Measurements from ENCODE around the gene CD3G.

CD3G gene

DNA sequence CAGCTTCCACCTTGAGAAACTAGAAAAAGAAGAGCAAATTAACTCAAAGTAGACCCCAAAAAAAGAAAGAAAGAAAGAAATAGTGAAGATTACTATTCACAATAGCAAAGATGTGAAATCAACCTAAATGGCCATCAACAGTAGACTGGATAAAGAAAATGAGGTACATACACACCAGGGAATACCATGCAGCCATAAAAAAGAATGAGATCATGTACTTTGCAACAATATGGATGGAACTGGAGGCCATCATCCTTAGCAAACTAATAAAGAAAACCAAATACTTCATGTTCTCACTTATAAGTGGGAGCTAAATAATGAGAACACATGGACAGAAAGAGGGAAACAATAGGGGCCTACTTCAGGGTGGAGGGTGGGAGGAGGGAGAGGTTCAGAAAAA is 15.4 kb upstream of the CD3G start:
- DNase-seq, result no peak

DNA sequence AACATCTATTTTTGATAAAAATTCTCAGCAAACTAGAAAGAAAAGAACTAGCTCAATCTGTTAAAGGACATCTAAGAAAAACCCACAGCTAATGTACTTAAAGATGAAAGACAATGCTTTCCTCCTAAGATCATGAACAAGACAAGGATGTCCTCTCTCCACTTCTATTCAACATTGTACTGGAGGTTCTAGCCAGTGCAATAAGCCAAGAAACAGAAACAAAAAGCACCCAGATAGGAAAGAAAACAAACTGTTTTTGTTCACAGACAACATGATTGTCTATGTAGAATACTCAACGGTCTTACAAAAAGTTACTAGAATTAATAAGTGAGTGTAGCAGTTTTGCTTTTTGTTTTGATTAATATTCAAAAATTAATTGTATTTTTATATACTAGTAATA is 9.4 kb upstream of the CD3G start:
- DNase-seq, result no peak

DNA sequence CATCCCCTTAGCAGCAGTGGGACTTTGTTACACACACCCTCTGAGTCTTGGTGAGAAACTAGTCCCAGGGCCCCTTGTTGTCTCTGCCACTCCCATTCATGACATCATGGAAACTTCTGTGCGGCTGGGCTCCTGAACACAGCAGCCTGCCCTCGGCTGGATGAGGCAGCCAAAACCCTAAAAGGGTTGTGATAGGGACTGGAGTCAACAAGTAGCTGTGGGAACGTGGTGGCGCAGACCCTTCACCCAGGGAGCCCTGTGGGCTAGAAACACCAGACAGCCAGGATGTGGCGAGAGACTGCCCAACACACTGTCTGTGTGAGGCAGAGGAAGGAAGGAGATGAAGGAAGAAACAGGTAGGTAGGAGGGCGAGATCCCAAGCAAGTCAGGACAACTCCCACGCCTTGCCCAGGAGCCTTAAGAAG is 5.5 kb upstream of the CD3G start:
- no peak for DNase-seq

DNA sequence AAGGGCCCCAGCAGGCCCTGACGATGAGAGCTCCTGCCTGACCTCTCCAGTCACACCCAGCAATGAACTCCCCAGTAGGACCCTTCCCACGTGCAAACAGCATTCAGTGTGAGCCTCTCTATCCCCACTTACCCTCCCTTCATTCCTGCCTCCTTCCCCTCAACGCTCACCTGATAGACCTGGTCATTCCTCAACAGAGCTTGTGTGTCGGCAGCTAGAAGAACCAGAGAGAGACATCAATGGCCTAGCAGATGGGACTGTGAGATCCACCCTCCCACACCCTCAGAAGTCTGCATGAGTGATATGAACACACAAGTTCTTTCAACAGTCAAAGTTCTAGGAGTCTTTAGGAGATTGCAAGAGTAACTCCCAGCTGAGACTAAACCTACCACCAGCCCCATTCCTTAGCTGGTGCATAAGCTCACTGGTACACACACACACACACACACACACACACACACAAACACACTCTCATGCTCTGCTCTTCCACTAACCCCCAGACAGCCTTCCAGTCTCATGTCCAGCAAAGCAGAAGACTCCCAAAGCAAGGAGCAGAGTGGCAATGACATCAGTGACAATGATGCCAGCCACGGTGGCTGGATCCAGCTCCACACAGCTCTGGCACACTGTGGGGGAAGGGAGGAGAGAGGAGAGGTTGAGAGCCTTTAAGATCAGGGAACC is 4.7 kb upstream of the CD3G start:
- no peak for DNase-seq

DNA sequence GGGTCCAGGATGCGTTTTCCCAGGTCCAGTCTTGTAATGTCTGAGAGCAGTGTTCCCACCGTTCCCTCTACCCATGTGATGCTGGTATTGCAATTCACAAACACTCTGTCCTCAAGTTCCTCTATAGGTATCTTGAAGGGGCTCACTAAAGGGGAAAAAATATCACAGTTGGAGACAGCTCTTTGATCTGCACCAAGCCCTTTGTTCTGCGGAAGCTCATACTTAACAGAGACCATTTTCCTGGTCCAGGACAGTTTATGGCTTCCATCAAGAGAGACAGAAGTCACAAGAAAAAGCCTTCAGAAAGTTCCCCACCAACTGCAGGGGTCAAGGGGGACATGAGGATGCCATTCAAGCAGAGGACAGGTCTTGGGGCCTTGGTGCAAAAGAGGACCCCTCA is 3.7 kb upstream of the CD3G start:
- no peak for DNase-seq

DNA sequence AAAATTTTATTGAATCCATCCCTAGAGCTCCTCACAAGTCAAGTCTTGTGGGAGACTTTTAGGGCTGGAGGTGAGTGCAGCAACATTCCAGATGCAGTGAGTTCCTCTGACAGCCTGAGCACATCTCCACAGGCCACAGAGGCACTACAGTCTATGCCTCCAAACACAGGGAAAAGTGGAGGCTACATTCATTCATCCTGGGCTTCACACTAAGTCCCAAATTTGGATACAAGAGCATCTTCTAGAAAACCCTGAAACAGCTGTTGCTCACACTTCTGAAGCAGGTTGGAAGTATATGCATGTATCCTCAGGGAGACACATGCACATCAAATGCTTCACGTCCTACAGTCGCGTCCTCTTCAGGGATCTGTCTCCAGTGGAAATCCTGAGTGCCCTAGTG is 2.9 kb upstream of the CD3G start:
- DNase-seq, result no peak

DNA sequence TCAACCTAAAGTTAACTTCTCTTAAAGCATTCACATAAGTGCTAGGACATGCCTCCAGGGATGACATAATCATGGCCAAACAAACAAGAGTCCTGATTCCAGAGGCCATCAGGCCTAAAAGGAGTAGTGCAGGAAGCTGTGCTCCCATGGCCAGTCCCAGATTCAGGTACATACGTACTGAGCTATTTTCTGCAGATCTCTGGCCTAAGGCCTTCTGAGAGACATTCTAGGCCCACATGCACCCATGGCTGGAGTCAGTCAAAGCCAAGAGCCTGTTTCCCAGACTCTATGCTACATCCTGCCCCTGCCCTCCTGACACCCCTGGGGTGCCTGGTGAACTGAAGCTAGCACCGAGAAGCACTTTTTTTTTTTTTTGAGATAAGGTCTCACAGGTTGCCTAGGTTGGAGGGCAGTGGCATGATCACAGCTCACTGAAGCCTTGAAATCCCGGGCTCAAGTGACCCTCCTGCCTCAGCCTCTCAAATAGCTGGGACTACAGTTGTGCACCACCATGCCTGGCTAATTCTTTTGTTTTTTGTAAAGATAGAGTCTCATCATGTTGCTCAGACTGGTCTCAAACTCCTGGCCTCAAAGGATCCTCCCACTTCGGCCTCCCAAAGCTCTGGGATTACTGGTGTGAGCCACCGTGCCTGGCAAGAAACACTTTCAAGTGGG is 2.2 kb upstream of the CD3G start:
- no peak for DNase-seq

DNA sequence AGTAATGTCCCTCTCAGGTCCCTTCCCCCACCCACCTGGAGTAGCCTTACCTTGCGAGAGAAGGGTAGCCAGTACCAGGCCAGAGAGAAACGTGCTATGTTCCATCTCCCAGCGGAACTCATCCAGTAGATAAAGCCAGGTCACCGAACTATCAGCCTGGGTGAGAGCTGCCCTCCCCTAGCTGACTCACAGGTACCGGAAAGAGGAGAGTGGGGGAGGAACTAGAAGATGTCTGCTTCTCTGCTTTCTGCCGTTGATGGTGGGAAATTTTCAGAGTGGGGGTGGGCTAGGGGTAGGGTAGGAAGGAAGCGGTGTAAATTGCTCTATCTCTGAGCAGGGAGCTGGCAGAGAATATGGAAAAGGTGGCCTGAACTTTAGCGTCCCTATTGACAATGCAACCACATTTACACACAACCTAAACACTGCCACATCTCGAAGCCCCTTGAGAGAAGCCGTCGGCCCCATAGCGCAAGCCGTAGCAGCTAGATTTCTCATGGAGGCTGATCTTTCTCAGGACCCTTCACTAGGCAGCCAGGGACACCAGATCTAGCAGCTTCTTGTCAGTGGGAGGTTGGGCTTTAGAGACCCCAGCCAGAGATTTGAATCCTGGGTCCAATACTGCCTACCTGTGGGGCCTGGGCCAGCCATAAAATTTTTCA is 1.5 kb upstream of the CD3G start, which contains the start of gene CD3D:
Gene CD3D, minus strand, starts transcription at position 203 of the 659 bp plus-strand sequence. Its CDS starts 98 bp downstream, at position 105.
- no peak for DNase-seq

DNA sequence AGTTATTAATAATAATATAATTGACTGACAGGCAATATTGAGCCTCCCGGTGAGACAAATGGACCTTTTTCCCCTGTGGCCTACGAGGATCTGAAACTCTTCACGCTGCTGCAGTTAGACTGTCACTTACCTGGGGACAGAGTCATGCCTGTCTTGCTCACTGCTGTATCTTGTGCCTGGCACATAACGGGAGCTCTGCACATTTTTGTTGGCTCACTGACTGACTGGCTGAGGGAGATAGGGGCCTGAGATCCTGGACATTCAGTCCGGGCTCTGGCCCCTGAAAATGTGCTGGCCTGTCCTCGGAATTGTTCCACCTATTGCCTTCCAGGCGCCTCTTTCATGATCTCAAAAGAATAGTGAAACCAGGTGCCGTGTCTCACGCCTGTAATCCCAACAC is 896 bp upstream of the CD3G start:
- DNase-seq, result no peak

DNA sequence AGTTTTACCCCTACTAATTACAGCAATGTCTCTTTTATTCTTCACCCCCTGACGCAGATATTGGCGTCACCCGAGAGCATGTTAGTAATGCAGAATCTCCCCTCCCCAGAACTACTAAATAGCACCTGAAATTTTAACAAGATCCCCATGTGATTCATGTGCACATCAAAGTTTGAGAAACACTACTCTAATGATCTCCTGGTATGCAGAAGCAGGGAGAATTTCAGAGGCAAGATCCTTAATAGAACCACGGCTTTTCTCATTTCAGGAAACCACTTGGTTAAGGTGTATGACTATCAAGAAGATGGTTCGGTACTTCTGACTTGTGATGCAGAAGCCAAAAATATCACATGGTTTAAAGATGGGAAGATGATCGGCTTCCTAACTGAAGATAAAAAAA is 5.3 kb downstream of the CD3G start:
- no peak for DNase-seq

DNA sequence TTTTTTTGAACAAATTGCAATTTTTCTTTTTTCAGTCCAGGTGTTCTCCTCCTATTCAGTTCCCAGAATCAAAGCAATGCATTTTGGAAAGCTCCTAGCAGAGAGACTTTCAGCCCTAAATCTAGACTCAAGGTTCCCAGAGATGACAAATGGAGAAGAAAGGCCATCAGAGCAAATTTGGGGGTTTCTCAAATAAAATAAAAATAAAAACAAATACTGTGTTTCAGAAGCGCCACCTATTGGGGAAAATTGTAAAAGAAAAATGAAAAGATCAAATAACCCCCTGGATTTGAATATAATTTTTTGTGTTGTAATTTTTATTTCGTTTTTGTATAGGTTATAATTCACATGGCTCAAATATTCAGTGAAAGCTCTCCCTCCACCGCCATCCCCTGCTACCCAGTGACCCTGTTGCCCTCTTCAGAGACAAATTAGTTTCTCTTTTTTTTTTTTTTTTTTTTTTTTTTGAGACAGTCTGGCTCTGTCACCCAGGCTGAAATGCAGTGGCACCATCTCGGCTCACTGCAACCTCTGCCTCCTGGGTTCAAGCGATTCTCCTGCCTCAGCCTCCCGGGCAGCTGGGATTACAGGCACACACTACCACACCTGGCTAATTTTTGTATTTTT is 9.1 kb downstream of the CD3G start:
- no peak for DNase-seq

DNA sequence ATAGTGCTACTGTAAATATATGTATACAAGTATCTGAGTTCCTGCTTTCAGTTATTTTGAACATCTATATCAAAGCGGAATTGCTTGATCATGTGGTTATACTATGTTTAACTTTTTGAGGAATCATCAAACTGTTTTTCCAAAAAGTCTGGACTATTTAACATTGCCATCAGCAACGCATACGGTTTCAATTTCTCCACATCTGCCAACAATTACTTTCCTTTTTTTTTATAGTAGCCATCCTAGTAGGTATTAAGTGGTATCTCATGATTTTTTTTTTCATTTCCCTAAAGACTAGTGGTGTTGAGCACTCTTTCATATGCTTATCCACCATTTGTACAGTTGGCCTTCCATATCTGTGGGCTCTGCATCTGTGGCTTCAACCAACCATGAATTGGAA is 13.9 kb downstream of the CD3G start:
- no peak for DNase-seq

DNA sequence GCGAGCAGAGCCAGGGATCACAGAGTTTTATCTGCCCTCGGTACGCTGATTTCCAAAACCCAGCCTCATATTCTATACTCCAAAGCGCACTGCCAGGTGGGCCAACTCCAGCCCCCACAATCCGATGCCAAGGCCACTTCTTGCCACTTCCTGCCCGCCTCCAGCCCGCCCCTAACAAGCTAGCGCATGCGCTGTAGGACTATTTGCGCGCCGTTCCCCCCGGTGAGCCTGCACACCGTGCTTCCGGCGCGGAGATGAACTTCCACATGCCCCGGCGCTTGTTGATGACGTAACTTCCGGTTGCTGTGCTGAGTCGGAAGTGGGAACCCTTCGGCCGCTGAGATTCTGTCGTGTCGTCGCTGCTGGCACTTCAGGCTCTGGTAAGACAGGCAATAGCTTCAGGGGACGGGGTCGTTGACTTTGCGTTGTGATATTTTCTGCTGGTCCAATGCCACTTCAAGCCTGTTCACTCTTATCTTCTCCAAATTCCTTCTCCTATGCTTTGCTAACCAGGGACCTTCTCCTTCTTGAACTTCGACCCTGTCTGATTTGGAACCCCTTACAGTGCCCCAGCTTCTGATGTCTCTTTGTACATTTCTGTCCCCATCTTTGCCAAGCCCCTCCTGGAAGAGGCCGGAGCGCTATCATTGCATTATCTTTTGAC is 15.3 kb downstream of the CD3G start, which contains the start of gene UBE4A:
Gene UBE4A, plus strand, starts transcription at position 306 of the 664 bp plus-strand sequence. CDS start 5,481 bp downstream, outside the sequence.
- DNase-seq, result peak; percentile 75

DNA sequence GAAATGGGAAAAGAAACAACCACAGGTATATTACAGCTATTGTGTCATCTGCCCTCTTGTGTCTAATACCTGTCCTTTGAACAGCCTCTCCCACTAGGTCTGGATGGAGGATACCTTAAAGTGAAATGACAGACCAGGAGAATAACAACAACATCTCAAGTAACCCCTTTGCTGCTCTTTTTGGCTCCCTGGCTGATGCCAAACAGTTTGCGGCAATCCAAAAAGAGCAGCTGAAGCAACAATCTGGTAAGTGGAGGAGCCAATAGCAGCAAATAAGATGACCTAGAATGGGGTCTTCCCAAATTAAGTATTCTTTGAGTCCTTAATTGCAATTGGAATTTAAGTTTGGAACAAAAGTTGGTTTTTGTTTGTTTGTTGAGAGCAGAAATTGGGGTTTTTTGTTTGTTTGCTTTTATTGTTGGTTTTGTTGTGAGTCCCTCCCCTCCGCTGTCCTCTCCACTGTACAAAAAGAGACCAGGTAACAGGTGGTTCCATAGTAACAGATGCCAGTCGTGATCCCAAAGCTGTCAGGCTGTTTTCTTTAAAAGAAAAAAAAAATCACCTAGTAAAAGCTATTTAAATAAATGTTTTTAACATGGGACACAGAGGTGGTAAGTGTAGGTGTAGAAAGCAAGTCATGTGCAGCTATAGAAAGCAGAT is 20.9 kb downstream of the CD3G start:
- peak; percentile 2 for DNase-seq

DNA sequence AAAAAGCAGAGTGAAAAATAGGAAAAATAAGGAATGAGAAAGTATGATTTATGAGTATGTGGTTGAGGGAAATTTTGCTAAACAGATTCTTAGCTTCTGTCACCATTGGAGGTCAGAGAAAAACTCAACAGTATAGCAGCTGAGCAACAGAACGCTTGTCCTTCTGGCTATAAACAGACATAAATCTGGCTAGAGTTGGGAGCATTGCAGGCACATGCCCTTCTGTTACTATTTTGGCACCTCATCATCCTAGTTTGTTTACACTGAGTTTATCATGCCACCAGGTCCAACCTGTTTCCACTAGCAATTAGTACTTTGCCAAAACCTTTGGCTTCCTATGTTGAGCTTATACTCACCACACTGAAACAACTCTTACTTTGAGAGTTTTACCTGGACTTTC is 22.1 kb downstream of the CD3G start:
- DNase-seq, result peak; percentile 9

DNA sequence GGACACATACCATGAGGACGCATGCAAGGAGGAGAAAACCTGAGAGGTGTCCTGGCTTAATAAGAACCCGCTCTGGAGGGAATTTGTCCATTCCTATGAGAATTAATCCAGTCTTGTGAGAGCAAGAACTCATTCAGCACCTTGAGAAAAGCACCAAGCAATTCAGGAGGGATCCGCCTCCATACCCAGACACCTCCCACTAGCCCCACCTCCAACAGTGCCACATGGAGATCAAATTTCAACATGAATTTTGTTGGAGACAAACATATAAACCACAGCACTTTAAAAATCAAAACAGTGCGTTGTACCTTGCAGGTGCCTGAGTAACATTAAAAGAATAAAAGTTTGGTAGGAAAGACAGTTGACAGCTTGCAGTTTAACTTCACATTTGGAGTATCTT is 26.6 kb downstream of the CD3G start:
- no peak for DNase-seq

DNA sequence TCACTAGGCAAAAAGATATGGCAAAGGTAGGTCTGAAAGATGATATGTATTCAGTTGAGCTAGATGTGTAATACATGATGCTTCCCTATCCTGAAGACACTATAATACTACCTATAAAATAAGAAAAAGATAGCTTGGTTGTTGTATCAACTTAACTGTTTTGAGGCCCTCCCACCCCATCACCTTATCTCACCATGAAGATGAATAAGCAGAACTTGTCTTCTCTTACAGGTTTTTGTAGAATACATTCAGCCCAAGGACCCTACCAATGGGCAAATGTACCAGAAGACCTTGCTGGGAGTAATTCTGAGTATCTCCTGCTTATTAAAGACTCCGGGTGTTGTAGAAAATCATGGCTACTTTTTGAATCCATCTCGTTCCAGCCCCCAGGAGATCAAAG is 29.1 kb downstream of the CD3G start:
- no peak for DNase-seq

DNA sequence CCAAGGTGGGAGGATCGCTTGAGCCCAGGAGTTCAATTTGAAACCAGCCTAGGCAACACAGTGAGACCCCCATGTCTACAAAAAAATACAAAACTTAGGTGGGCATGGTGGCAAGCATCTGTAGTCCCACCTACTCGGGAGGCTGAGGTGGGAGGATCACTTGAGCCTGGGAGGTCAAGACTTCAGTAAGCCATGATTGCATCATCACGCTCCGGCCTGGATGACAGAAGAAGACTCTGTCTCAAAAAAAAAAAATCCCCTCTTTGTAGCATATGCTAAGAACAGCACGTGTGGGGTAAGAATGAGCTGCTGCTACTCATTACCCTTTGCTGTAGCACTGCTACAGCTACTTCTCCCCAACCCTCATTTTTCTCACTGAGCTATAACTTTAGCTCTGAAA is 29.7 kb downstream of the CD3G start:
- DNase-seq, result no peak

DNA sequence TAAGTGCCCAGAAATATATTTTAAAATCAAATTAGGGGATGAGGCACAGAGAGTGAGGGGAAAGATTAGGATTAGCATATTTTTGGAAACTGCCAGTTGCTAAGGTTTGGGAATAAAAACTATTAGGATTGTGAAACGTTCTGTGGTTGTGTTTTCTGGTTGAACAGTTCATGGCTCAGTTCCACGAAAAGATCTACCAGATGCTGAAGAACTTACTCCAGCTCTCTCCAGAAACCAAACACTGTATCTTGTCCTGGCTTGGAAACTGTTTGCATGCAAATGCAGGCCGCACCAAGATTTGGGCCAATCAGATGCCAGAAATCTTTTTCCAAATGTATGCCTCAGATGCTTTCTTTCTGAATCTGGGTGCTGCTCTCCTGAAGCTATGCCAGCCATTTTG is 30.6 kb downstream of the CD3G start:
- DNase-seq, result no peak

DNA sequence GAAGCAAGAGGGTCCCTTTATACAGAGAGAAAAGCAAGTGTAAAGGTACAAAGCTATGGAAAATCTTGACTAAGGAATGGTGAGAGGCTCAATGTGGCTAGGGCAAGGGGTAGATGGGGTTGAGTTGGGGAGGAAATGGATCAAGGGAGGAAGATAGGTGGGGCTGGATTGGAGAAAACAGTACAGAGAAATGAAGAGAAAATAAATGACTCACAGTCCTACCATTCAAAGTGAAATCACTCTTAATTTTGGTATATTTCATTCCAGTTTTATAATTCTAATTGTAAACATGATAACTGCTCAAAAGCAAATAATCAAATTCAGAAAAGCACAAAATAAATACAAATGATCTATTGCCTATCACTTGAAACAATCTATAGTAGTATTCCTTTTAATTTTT is 31.8 kb downstream of the CD3G start:
- no peak for DNase-seq

DNA sequence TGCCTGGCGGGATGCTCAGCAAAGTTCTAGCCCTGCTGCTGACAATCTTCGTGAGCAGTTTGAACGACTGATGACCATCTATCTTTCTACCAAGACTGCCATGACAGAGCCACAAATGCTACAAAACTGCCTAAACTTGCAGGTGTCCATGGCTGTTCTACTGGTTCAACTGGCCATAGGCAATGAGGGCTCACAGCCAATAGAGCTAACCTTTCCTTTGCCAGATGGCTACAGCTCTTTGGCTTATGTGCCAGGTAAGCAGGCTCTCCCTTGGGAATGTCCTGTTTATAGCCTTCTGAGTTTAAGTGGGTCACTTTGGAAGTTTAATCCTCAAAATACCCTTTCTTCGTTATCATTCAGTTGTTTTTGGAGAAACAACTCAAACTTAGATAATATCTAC is 35.4 kb downstream of the CD3G start:
- no peak for DNase-seq

DNA sequence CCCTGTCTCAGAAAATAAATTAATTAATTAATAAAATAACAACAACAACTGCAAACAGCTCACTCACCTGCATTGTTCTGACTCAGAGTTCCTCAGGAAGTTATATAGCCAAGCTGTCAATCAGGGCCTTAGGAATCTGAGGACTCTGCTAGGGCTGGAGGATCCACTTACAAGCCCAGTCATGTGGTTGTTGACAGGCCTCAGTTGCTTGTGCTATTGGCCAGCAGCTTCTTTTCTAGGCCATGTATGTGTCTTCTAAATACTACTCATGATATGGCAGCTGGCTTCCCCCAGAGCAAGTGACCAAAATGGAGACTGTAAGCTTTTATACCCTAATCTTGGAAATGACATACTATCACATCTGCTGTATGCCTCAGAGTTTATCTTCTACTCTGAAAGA is 36.4 kb downstream of the CD3G start:
- no peak for DNase-seq

DNA sequence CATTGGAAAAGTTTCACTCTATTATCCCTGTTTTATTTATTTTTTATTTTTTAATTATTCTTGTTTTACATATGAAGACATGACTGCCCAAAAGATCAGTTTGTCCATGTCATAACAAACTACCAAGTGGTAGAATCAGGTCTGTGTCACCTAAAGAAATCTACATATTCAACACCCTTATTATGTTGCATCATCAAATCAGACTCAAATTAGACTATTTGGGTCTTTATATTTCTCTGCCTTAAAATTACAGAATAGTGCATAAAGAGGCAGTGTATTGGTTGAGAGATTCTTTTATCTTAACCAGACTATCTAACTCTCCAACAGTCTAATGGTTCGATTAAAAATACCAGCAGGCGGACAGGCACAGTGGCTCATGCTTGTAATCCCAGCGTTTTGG is 38.8 kb downstream of the CD3G start:
- DNase-seq, result no peak
